Sigmoid colon (tissue), 7 donors: ENCODE data around the gene TMCC2. TPM values are rescaled to one million over a fixed set of nuclear protein-coding genes. Genes with fewer than 3 reads are reported as not detected.

Experiments
- DNase-seq: peaks from one replicate; pipeline ENCODE4 v3.0.0-alpha.2; 2019
- H3K27ac ChIP-seq, 4 donors: fragments of 200-600 bp; sonication (generic); one replicate each; pipeline ENCODE4 v1.5.1; 2016 to 2019; ENCODE audit warnings: mild to moderate bottlenecking in 1 of 4
- H3K27me3 ChIP-seq, 3 donors: fragments of 200-600 bp; sonication (generic); one replicate each; pipeline ENCODE4 v1.5.1; 2019; ENCODE audit warnings: mild to moderate bottlenecking in 1 of 3
- H3K36me3 ChIP-seq, 4 donors: fragments of 200-600 bp; sonication (generic); one replicate each; pipeline ENCODE4 v1.5.1; 2016 to 2019
- H3K4me1 ChIP-seq, 4 donors: fragments of 200-600 bp; sonication (generic); one replicate each; pipeline ENCODE4 v1.5.1; 2017 to 2019
- H3K4me3 ChIP-seq, 4 donors: fragments of 200-600 bp; sonication (generic); one replicate each; pipeline ENCODE4 v1.5.1; 2017 to 2019; ENCODE audit warnings: mild to moderate bottlenecking in 2 of 4, moderate library complexity in 1 of 4
- H3K9me3 ChIP-seq, 4 donors: fragments of 200-600 bp in 3 of 4; sonication (generic) in 3 of 4; one replicate each; pipeline versions ENCODE4 v1.5.1 to v1.6.1; 2013 to 2019
- EP300 ChIP-seq, 4 donors: sonication (generic); formaldehyde crosslinking; IDR thresholded peaks; one replicate each; pipeline ENCODE4 v1.6.1; 2017; ENCODE audit warnings: antibody characterized with exemption in 4 of 4
- POLR2A ChIP-seq, 2 donors: fragments of 450-650 bp; IDR thresholded peaks; one replicate each; pipeline ENCODE4 v1.6.1; 2016; ENCODE audit warnings: antibody characterized with exemption in 2 of 2, mild to moderate bottlenecking in 2 of 2, moderate library complexity in 2 of 2
- POLR2AphosphoS5 ChIP-seq, 4 donors: sonication (generic); formaldehyde crosslinking; IDR thresholded peaks; one replicate each; pipeline ENCODE4 v1.6.1; 2017; ENCODE audit warnings: antibody characterized with exemption in 4 of 4
- WGBS, 2 donors: extraction: QIAGEN DNeasy Blood & Tissue Kit; methylation state at CpG; one replicate each; pipeline ENCODE4 v1.1.7; 2013; 5-methylcytosine and 5-hydroxymethylcytosine counted together
- intact Hi-C: fragments of 100-400 bp; cut with DNase I; formaldehyde crosslinking; loops from one replicate; pipeline ENCODE4 v1.15.1; 2023
- polyA plus RNA-seq, 3 donors: library from polyadenylated mRNA; stranded (reverse); fragments of 200-250 nt; gene quantifications; one replicate each; pipeline ENCODE4 v1.2.3, GENCODE V29; 2013
- total RNA-seq, 4 donors: library from RNA; depleted of rRNA; stranded (reverse); fragments of >200 nt; gene quantifications; one replicate each; pipeline ENCODE4 v1.1.0, GENCODE V29; 2016
- TF ChIP-seq, protein P1 (sequence below), 4 experiments: fragments of 450-650 bp in 3 of 4; fragments of 200-600 bp in 1 of 4; IDR thresholded peaks; one replicate each; pipeline ENCODE4 v1.5.1; 2016 to 2019; ENCODE audit warnings: antibody characterized with exemption in 4 of 4, mild to moderate bottlenecking in 3 of 4, moderate library complexity in 2 of 4
- donor health status: healthy with polysubstance abuse.
- donor health status: Bipolar disorder and iron deficiency.
- donor health status: healthy.

TMCC2 gene
- total and polyA plus RNA-seq, 7 donors = 1.1 to 6.4 (median 5.2) TPM; not detected in 2

DNA sequence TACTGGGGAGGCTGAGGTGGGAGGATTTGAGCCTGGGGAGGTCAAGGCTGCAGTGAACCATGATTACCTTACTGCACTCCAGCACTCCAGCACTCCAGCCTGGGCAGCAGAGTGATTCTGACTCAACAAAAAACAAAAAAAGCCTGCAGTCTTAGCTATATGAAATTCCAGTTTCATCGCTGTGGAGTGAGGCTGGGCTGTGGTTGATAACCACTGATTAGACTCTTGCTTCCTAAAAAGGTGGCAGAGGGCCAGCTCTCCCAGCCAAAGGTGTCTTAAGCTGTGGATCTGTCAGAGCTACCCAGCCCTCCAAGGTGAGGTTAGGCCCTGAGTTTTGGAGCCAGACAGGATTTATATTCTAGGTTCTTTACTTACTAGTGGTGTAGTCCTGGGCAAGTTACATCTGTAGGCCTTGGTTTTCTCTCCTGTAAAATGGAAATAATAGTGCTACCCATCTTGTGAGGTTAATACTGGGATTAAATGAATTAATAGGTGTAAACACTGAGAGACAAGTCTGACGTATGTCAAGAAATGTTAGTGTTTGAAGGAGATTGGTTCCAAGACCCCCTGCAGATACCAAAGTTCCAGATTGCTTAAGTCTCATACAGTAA, 35.9 kb downstream of the TMCC2 start:
- TF ChIP-seq EP300 (IDR thresholded peaks at IDR 0.05) = no peak
- TF ChIP-seq POLR2AphosphoS5 (IDR thresholded peaks at IDR 0.05) = no peak
- TF ChIP-seq POLR2A (IDR thresholded peaks at IDR 0.05) = no peak
- TF ChIP-seq, protein P1, sequence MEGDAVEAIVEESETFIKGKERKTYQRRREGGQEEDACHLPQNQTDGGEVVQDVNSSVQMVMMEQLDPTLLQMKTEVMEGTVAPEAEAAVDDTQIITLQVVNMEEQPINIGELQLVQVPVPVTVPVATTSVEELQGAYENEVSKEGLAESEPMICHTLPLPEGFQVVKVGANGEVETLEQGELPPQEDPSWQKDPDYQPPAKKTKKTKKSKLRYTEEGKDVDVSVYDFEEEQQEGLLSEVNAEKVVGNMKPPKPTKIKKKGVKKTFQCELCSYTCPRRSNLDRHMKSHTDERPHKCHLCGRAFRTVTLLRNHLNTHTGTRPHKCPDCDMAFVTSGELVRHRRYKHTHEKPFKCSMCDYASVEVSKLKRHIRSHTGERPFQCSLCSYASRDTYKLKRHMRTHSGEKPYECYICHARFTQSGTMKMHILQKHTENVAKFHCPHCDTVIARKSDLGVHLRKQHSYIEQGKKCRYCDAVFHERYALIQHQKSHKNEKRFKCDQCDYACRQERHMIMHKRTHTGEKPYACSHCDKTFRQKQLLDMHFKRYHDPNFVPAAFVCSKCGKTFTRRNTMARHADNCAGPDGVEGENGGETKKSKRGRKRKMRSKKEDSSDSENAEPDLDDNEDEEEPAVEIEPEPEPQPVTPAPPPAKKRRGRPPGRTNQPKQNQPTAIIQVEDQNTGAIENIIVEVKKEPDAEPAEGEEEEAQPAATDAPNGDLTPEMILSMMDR (IDR thresholded peaks at IDR 0.05) = no peak
- Histone ChIP-seq H3K27ac (no peak overlapping the region), H3K27me3 (no peaks in the 10 kb centered on the region), H3K4me3 (no peak overlapping the region), H3K4me1 (peaks cover 0 to 32% (median 10%) of the 10 kb centered on the region in 4 donors), H3K9me3 (no peaks in the 10 kb centered on the region), H3K36me3 (no peaks in the 10 kb centered on the region)
- DNase-seq = no peak
- WGBS, 2 donors = 72 to 80% methylated on average over 2 of the region's 2 CpGs
- intact Hi-C loops = no loop called here

DNA sequence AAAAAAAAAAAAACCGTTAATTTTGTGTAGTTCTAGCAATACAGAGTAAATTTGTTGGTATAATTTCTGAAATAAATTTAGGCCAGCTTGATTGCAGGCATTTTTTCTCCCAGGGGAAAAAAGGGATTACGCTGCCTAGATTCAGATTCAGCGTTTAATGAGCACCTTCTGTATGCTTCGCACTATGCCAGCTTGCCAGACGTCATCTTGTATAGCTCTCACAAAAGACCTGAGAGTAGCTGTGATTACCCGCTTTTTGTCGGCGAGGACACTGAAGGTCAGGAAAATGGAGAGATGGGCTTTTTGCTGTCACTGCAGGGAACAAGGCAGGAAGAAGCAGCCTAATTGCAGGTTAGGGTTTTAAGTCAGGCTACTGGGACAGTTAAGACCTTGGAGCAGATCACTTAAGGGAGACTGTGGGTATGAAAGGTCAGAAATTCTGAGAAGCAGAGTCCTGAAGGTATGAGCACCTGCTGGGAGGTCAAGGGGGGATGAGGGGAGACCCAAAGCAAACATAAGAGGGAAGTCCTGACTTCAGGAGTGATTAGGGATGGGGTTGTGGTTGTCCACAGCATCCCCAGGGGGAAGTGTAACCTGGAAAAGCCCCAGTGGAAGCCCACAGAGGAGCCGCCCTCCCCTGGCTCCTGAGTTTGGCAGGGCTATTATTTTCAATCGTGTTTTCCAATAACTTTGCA, 39.0 kb downstream of the TMCC2 start:
- no peaks in the 10 kb centered on the region for H3K9me3 ChIP-seq
- no peaks in the 10 kb centered on the region for H3K27me3 ChIP-seq
- intact Hi-C loops = no loop called here
- no peak overlapping the region for H3K27ac ChIP-seq
- DNase-seq = no peak
- TF ChIP-seq EP300 (IDR thresholded peaks at IDR 0.05) = no peak
- no peak for TF ChIP-seq POLR2A (IDR thresholded peaks at IDR 0.05)
- TF ChIP-seq, protein P1 (IDR thresholded peaks at IDR 0.05) = no peak
- no peak for TF ChIP-seq POLR2AphosphoS5 (IDR thresholded peaks at IDR 0.05)
- H3K4me1 ChIP-seq = peaks cover 0 to 28% (median 18%) of the 10 kb centered on the region in 4 donors
- H3K4me3 ChIP-seq = no peak overlapping the region
- peaks cover 0 to 10% (median 2%) of the 10 kb centered on the region in 4 donors for H3K36me3 ChIP-seq
- WGBS, 2 donors = 64 to 77% methylated on average over 10 of the region's 10 CpGs

DNA sequence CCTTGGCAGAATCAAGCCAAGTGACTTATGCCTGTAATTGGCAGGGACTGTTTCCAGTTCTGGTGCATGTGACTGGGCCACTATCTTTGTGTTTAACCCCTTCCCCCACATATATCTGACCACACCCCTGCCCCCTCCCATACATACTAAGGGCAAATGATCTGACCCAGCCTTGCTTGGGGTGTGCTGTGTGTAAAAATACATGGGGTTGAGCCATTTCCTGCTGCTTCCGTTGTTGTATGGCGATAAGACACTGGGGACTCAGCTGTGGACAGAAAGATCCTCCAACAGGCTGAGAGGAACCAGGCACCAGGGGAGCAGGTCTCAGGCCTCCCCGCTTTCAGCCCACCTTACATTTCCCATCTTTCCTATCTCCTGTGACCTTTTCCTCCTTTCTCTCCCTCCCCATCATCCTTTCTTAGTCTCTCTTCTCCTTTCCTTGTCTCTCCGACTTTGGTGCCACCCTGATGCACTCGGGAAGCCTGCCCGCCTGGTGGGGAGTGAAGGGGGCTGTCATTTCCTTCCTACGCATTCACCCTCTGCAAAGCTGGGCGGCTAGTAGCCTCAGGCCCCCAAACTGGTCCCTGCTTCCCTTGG, 39.7 kb downstream of the TMCC2 start:
- peaks cover 0 to 16% (median 5%) of the 10 kb centered on the region in 4 donors for H3K36me3 ChIP-seq
- no peak overlapping the region for H3K4me3 ChIP-seq
- WGBS, 2 donors = 68 to 71% methylated on average over 8 of the region's 8 CpGs
- no peak for TF ChIP-seq EP300 (IDR thresholded peaks at IDR 0.05)
- intact Hi-C loops = no loop called here
- DNase-seq = no peak
- H3K27ac ChIP-seq = no peak overlapping the region
- peaks cover 0 to 22% (median 15%) of the 10 kb centered on the region in 4 donors for H3K4me1 ChIP-seq
- H3K27me3 ChIP-seq = no peaks in the 10 kb centered on the region
- no peaks in the 10 kb centered on the region for H3K9me3 ChIP-seq

DNA sequence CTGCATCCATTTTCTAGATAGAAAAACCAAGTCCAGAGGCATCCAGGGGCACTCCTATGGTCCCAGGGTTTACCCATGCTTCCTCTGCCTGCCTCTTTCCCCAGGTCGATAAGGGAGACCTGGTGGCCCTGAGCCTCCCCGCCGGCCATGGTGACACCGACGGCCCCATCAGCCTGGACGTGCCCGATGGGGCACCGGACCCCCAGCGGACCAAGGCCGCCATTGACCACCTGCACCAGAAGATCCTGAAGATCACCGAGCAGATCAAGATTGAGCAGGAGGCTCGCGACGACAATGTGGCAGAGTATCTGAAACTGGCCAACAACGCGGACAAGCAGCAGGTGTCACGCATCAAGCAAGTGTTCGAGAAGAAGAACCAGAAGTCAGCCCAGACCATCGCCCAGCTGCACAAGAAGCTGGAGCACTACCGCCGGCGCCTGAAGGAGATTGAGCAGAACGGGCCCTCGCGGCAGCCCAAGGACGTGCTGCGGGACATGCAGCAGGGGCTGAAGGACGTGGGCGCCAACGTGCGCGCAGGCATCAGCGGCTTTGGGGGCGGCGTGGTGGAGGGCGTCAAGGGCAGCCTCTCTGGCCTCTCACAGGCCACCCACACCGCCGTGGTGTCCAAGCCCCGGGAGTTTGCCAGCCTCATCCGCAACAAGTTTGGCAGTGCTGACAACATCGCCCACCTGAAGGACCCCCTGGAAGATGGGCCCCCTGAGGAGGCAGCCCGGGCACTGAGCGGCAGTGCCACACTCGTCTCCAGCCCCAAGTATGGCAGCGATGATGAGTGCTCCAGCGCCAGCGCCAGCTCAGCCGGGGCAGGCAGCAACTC, 41.3 kb downstream of the TMCC2 start:
- Histone ChIP-seq H3K4me1 (peaks cover 0 to 16% (median 13%) of the 10 kb centered on the region in 4 donors), H3K9me3 (no peaks in the 10 kb centered on the region), H3K4me3 (no peak overlapping the region), H3K27ac (no peak overlapping the region), H3K27me3 (no peaks in the 10 kb centered on the region), H3K36me3 (peaks cover 0 to 20% (median 6%) of the 10 kb centered on the region in 4 donors)
- DNase-seq = no peak
- intact Hi-C loops = no loop called here
- WGBS, 2 donors = 94 to 95% methylated on average over 48 of the region's 48 CpGs
- TF ChIP-seq, protein P1 (IDR thresholded peaks at IDR 0.05) = no peak
- TF ChIP-seq EP300 (IDR thresholded peaks at IDR 0.05) = no peak
- TF ChIP-seq POLR2A (IDR thresholded peaks at IDR 0.05) = no peak
- TF ChIP-seq POLR2AphosphoS5 (IDR thresholded peaks at IDR 0.05) = no peak
